KG1 (cell line): Measurements from ENCODE around the gene DNASE2B.

Experiments
- DNase-seq: peaks from one replicate; lab custom pipeline; 2025; lab: John Stamatoyannopoulos, UW

The DNASE2B gene

GRCh38 chr1:84452436-84452835 lies 54.2 kb downstream of the DNASE2B start:
- DNase-seq = no peak

GRCh38 chr1:84462118-84462517 lies 63.8 kb downstream of the DNASE2B start:
- no peak for DNase-seq
